BLaER1 treated with 17β-estradiol and CSF1 and Interleukin-3, amounts not matched to agents 10 nM and 100 nM (cell line): Measurements from ENCODE around the gene HNRNPL.
"Not testable (repeated sequence)": the region's sequence is repeated elsewhere in the genome, so short reads cannot be mapped to it uniquely, and the experiment has no call there.

Experiments used
- H3K27ac ChIP-seq, 11 experiments: shearing (Covaris generic); formaldehyde crosslinking; 2 replicates each; pipeline ENCODE4 v1.8.1; 2022
- H3K27me3 ChIP-seq, 11 experiments: shearing (Covaris generic); formaldehyde crosslinking; 2 replicates each; pipeline ENCODE4 v1.8.1; 2022
- H3K36me3 ChIP-seq, 11 experiments: shearing (Covaris generic); formaldehyde crosslinking; 2 replicates each; pipeline ENCODE4 v1.8.1; 2022
- H3K4me1 ChIP-seq, 10 experiments: shearing (Covaris generic); formaldehyde crosslinking; 2 replicates each; pipeline ENCODE4 v1.8.1; 2022
- H3K4me2 ChIP-seq, 11 experiments: shearing (Covaris generic); formaldehyde crosslinking; 2 replicates each; pipeline ENCODE4 v1.8.1; 2022
- H3K4me3 ChIP-seq, 10 experiments: shearing (Covaris generic); formaldehyde crosslinking; 2 replicates each; pipeline ENCODE4 v1.8.1; 2022
- H3K9ac ChIP-seq, 11 experiments: shearing (Covaris generic); formaldehyde crosslinking; 2 replicates each; pipeline ENCODE4 v1.8.1; 2022
- H3K9me3 ChIP-seq, 11 experiments: shearing (Covaris generic); formaldehyde crosslinking; replicated peaks in 1 of 11; 2 replicates each; pipeline ENCODE4 v1.8.1; 2022
- H4K20me1 ChIP-seq, 11 experiments: shearing (Covaris generic); formaldehyde crosslinking; 2 replicates each; pipeline ENCODE4 v1.8.1; 2022
- Cebpa-rat ChIP-seq, 11 experiments: shearing (Covaris generic); IDR thresholded peaks; 2 replicates each; pipeline ENCODE4 v1.8.1; 2022

HNRNPL gene

DNA sequence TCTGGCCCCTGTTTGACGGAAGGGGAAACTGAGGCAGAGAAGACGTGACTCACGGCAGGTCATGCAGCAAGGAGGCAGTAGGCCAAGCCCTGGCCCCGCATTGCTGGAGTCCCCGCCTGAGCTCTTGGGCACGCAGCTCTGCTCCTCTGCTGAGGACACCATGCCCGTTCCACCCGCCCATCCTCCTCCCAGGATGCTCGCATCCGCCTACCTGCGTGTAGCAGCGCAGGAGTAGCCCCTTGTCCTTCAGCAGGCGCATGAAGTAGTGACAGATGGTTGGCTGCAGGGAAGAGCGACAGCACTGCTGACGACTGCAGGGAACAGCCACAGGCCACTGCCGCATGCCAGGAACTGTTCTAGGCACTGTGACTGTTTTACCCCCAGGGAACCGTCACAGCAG is 39.1 kb upstream of the HNRNPL start:
- Histone ChIP-seq H3K9me3 (no peaks in the 10 kb centered on the region), H4K20me1 (peaks cover 0 to 7% (median 0%) of the 10 kb centered on the region in 11 experiments; a peak in 2 of 22 replicates), H3K27ac (no peak overlapping the region), H3K4me3 (no peak overlapping the region), H3K4me2 (peak overlapping the region in 4 of 11 experiments; percentile 16 to 43 (median 34); a peak in 4 of 22 replicates), H3K36me3 (peaks cover 18 to 82% (median 48%) of the 10 kb centered on the region in 11 experiments), H3K27me3 (no peaks in the 10 kb centered on the region), H3K4me1 (peaks cover 0 to 28% (median 22%) of the 10 kb centered on the region in 10 experiments; a peak in 16 of 20 replicates), H3K9ac (peak overlapping the region in 1 of 11 experiments; percentile 10; a peak in 1 of 22 replicates)
- no peak for TF ChIP-seq Cebpa-rat (IDR thresholded peaks at IDR 0.05)

DNA sequence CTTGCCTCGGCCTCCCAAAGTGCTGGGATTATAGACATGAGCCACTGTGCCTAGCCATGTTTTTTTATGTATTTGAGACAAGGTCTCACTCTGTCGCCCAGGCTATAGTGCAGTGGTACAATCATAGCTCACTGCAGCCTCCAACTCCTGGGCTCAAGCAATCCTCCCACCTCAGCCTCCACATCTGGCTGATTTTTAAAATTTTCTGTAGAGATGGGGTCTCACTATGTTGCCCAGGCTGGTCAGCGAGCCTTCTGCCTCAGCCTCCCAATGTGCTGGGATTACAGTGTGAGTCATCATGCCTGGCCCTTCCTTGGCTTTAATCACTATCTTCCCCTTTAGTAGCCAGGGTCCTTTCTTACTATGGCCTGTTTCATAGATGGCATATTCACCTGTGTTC is 34.9 kb upstream of the HNRNPL start:
- H3K27ac ChIP-seq, H3K9me3 ChIP-seq, H3K4me2 ChIP-seq, H4K20me1 ChIP-seq, H3K27me3 ChIP-seq, H3K4me3 ChIP-seq, H3K9ac ChIP-seq: not testable (repeated sequence)
- peaks cover under 1 to 57% (median 45%) of the 10 kb centered on the region in 10 experiments; a peak in 17 of 20 replicates for H3K4me1 ChIP-seq
- peaks cover 13 to 74% (median 37%) of the 10 kb centered on the region in 11 experiments for H3K36me3 ChIP-seq

DNA sequence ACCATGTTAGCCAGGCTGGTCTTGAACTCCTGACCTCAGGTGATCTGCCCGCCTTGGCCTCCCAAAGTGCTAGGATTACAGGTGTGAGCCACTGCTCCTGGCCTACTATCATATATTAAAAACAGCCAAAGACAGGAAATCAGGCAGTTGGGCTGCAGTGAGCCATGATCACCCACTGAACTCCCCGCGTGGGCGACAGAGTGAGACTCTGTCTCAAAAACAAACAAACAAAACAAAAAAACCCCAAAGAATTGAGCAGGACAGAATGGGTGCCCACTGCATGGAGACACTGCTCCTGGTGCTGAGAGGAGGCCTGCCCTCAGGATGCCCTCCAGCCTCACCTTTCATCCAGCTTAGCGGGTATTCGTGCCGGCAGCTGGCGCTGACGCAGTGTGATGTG is 33.5 kb upstream of the HNRNPL start:
- H4K20me1 ChIP-seq: no peaks in the 10 kb centered on the region
- peak overlapping the region in 2 of 11 experiments; percentile 28 to 42; a peak in 4 of 22 replicates for H3K27ac ChIP-seq
- H3K4me1 ChIP-seq: peaks cover 14 to 64% (median 51%) of the 10 kb centered on the region in 10 experiments
- peak overlapping the region in 8 of 11 experiments; percentile 26 to 69 (median 51); a peak in 13 of 22 replicates for H3K4me2 ChIP-seq
- H3K36me3 ChIP-seq: peaks cover 0 to 60% (median 23%) of the 10 kb centered on the region in 11 experiments; a peak in 20 of 22 replicates
- H3K9ac ChIP-seq: peak overlapping the region in 2 of 11 experiments; percentile 3 to 38; a peak in 3 of 22 replicates
- no peaks in the 10 kb centered on the region for H3K27me3 ChIP-seq
- no peak overlapping the region for H3K4me3 ChIP-seq
- no peak for TF ChIP-seq Cebpa-rat (IDR thresholded peaks at IDR 0.05)
- H3K9me3 ChIP-seq: no peaks in the 10 kb centered on the region

DNA sequence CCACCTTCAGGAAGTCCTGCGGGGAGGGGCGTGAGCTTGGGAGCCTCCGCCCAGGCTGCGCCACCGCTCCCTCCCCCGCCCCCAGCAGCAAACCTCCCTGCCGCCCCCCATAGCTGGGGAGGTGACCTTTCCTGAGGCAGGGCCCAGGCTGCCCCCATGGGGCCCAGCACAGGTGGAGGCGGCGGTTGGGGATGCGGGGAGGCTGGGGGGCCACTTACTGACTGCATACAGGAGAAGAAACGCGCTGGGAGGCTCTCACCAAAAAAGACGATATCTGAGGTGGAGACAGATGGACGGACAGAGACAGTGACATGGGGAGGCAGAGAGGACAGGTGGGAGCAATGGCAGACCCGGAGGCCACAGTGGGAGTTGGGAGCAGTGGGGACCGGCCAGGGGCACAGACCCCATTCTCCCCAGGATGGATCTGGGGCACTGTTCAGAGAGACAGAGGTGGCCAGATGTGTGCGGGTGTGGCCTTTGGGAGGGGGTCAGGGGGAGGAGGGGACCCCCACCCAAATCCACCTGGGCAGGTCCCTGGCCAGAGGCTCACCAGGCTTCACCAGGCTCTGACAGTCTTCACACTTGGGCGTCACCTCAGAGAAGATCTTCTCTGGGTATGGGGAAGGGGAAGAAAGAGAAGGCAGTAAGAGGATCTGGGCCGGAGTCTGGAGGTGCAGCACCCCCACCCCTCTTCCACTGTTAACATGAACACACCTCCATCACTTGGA is 31.3 kb upstream of the HNRNPL start:
- TF ChIP-seq Cebpa-rat (IDR thresholded peaks at IDR 0.05): no peak

DNA sequence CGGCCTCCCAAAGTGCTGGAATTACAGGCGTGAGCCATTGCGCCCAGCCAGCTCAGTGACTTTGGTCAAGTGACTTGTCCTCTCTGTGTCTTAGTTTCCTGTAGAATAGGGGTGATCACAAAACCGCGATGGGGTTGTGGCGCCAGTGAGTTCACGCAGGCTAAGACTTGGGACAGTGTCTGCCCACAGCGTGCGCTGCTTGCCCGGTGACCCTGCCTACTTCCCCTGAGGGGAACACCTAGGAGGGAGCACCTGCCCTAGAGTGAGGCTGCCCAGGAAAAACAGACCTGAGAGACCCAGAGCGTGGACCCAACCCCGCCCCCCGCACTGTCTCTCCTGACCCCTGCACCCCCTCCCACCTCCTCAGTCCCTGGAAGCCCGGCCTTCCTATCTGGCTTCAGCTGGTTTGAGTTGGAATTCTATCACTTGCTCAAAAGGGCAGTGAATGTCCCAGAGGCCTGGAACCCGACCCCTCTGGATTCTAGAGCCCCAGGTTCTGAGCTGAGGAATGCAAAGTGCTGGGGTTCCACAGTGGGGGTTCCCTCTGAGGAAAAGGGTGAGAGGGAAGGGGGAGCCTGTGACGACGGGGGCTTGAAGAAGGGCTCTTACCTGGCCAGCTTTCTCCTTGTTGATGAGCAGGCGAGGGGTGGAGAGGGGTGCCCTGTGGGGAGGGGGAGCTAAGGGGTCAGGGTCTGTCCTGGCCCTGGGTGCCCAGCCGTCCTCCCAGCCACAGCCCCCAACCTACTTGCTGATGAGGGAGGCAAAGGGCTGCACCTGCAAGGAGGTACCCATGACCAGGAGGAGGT is 30.5 kb upstream of the HNRNPL start:
- Histone ChIP-seq H3K9ac (peak overlapping the region in 3 of 11 experiments; percentile 82 to 85 (median 83); a peak in 5 of 22 replicates), H3K27ac (peak overlapping the region in 5 of 11 experiments; percentile 56 to 97 (median 86); a peak in 8 of 22 replicates), H3K4me2 (peak overlapping the region in 8 of 11 experiments; percentile 91 to 99 (median 96); a peak in 15 of 22 replicates), H3K9me3 (no peaks in the 10 kb centered on the region), H3K4me1 (peaks cover 37 to 86% (median 76%) of the 10 kb centered on the region in 10 experiments), H3K4me3 (no peak overlapping the region), H4K20me1 (no peaks in the 10 kb centered on the region), H3K36me3 (peaks cover 0 to 42% (median 11%) of the 10 kb centered on the region in 11 experiments; a peak in 13 of 22 replicates), H3K27me3 (no peaks in the 10 kb centered on the region)
- TF ChIP-seq Cebpa-rat (IDR thresholded peaks at IDR 0.05): no peak

More for the DNA sequence above, 31.3 kb upstream of the HNRNPL start:
- peaks cover 36 to 80% (median 72%) of the 10 kb centered on the region in 10 experiments for H3K4me1 ChIP-seq
- H3K27me3 ChIP-seq: no peaks in the 10 kb centered on the region
- H3K36me3 ChIP-seq: peaks cover 0 to 42% (median 13%) of the 10 kb centered on the region in 11 experiments; a peak in 13 of 22 replicates
- no peak overlapping the region for H3K4me3 ChIP-seq
- no peaks in the 10 kb centered on the region for H4K20me1 ChIP-seq
- H3K27ac ChIP-seq: peak overlapping the region in 4 of 11 experiments; percentile 45 to 97 (median 71); a peak in 6 of 22 replicates
- H3K9ac ChIP-seq: peak overlapping the region in 2 of 11 experiments; percentile 18 to 29; a peak in 1 of 22 replicates
- no peaks in the 10 kb centered on the region for H3K9me3 ChIP-seq
- H3K4me2 ChIP-seq: peak overlapping the region in 7 of 11 experiments; percentile 7 to 99 (median 97); a peak in 9 of 22 replicates

DNA sequence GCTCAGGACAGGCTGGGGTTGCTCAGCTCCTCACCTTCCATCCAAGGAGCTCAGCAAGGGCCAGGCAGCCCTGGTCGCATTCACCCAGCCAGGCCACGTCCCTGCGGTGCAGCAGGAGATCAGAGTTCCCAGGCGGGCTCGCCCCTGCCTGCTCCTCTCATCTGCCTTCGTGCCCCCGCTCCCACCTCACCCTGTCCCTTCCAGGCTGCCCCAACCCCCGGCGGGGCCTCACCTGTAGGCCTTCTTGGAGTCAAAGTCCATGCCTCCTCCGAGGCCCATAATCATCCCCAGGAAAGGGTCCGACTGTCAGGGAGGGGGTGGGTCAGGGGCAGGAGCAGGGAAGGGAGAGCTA is 29.6 kb upstream of the HNRNPL start:
- Histone ChIP-seq H3K27me3 (no peaks in the 10 kb centered on the region), H3K9me3 (no peaks in the 10 kb centered on the region), H3K9ac (peak overlapping the region in 9 of 11 experiments; percentile 73 to 86 (median 82); a peak in 16 of 22 replicates), H3K36me3 (peaks cover 0 to 34% (median 11%) of the 10 kb centered on the region in 11 experiments; a peak in 13 of 22 replicates), H4K20me1 (no peaks in the 10 kb centered on the region), H3K4me3 (peak overlapping the region in 4 of 10 experiments; percentile 46 to 53 (median 50); a peak in 6 of 20 replicates), H3K4me2 (peak overlapping the region in 10 of 11 experiments; percentile 88 to 99 (median 96); a peak in 20 of 22 replicates), H3K4me1 (peaks cover 37 to 87% (median 76%) of the 10 kb centered on the region in 10 experiments), H3K27ac (peak overlapping the region in 10 of 11 experiments; percentile 84 to 97 (median 91); a peak in 19 of 22 replicates)
- TF ChIP-seq Cebpa-rat (IDR thresholded peaks at IDR 0.05): no peak

DNA sequence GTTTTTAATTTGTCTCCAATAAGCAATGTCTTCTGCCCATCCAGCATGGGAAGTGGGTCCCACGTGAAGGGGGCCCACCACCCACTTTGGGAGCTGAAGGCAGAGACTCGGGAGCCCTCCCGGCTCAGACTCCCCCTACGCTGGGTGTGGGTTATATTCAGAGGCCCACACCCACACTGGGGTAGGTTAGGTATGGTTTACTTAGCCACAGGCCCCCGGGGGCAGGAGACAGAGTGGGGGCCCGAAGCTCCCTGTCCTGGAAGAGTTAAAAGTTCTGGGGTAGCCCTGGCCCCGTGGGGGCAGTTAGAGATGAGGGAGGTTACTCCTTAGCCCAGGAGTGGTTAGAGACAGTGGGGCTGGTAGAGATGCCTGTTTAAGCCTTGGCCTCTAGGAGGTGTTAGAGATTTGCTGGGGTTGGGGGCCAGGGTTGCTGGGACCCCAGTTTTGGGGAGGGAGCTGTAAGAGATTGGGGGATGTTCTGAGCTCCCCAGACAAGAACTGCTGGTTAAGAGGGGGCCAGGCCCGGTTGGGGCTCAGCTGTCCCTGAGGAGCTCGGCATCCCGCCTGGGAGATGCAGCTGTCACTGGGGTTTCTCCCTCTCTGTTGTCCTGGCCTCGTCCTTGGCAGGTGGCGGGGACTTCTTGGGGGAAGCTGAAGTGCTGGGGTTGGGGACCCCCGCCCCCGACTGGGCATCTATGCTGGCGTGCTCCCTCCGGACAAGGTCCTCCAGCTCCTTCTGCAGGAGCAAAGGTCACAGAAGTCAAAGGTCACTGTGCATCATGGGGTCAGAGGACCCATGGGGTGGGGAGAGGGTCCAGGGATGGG is 29.0 kb upstream of the HNRNPL start:
- Histone ChIP-seq H3K4me1 (peaks cover 37 to 90% (median 79%) of the 10 kb centered on the region in 10 experiments), H3K36me3 (peaks cover 0 to 32% (median 11%) of the 10 kb centered on the region in 11 experiments; a peak in 13 of 22 replicates), H3K4me3 (peak overlapping the region in 9 of 10 experiments; percentile 44 to 66 (median 51); a peak in 18 of 20 replicates), H3K27me3 (no peaks in the 10 kb centered on the region), H3K27ac (peak overlapping the region; percentile 78 to 97 (median 90)), H3K4me2 (peak overlapping the region; percentile 87 to 99 (median 96)), H3K9ac (peak overlapping the region; percentile 73 to 86 (median 83)), H4K20me1 (no peaks in the 10 kb centered on the region), H3K9me3 (no peaks in the 10 kb centered on the region)
- TF ChIP-seq Cebpa-rat (IDR thresholded peaks at IDR 0.05): no peak
